Heart left ventricle (tissue), 13 donors: ENCODE data around the gene EYS.

Experiments
- CTCF ChIP-seq, 12 donors: fragments of 200-600 bp; sonication (generic) in 4 of 12; IDR thresholded peaks; one replicate each; pipeline versions ENCODE4 v1.5.0 to v1.8.0; 2018 to 2022; ENCODE audit warnings: antibody characterized with exemption in 12 of 12, mild to moderate bottlenecking in 5 of 12
- POLR2A ChIP-seq, 2 donors: fragments of 450-650 bp; IDR thresholded peaks; one replicate each; pipeline ENCODE4 v1.6.1; 2017; ENCODE audit warnings: antibody characterized with exemption in 2 of 2, mild to moderate bottlenecking in 2 of 2, moderate library complexity in 2 of 2
- donor health status: ischemic (EF 13 %, LVEDD 7.1; RV severe dilation, severe dysfunction).
- donor health status: DM: no; HTN: yes; CAD: no.
- donor health status: DM: no; HTN: no; CAD: no.
- donor health status: ischemic (EF 25% LVEDD 6.9; RV normal size, moderate dysfunction).
- donor health status: ischemic (EF 25% LVEDD 5.7; RV mildly dilated, moderate dysfunction).
- donor health status: ischemic (EF 35%, LVEDD 5.7; RV mildly dilated, moderate dysfunction).
- donor health status: nonischemic (EF 11% LVEDD 7.7; RV severe dilation, severe dysfunction).
- donor health status: DM: yes; HTN: yes; CAD: no.
- donor health status: PGD.
- donor health status: ischemic (EF 29% LVEDD 5.4; RV normal size, mild dysfunction).
- donor health status: nonischemic (EF 23%, LVEDD 6.1; RV moderate dilation, normal function).

- no peak for TF ChIP-seq CTCF (IDR thresholded peaks at IDR 0.05)
- TF ChIP-seq POLR2A (IDR thresholded peaks at IDR 0.05) = no peak
Measured at GRCh38 chr6:65745614-65746013, 38.6 kb upstream of the EYS start.
